PC-3 (cell line): ENCODE measurements around the gene FAM168B. TPM values are rescaled to one million over a fixed set of nuclear protein-coding genes. Genes with fewer than 3 reads are reported as not detected.

Source experiments
- ATAC-seq: fragments of 200-7000 bp; cut with Tn5 transposase; 2 replicates; pipeline ENCODE4 v1.9.1; 2020; ENCODE audit warnings: mild to moderate bottlenecking, moderate library complexity
- BruUV-seq: library from RNA; stranded (reverse); fragments of 400-500 nt; replicated peaks from 2 replicates; lab custom pipeline; 2021; lab: Mats Ljungman, UMichigan
- CTCF ChIA-PET: fragments of 300-600 bp; sonication (Branson Sonifier 250); formaldehyde crosslinking; loops from one replicate; lab custom pipeline; 2022; ENCODE audit warnings: antibody characterized with exemption; lab: Charles Lee
- POLR2A ChIA-PET: fragments of 300-600 bp; sonication (Branson Sonifier 250); formaldehyde crosslinking; loops from one replicate; lab custom pipeline; 2022; ENCODE audit warnings: antibody characterized with exemption; ENCODE audit not compliant: unreplicated experiment; lab: Charles Lee
- DNase-seq: peaks from one replicate; pipeline ENCODE4 v3.0.0-alpha.2; 2015
- H2AFZ ChIP-seq: fragments of 300-600 bp; sonication (generic); 2 replicates; pipeline ENCODE4 v1.6.0; 2016; ENCODE audit warnings: antibody characterized with exemption, low read length
- H3F3A ChIP-seq: fragments of 300-600 bp; sonication (generic); one replicate; pipeline ENCODE4 v1.6.0; 2017; ENCODE audit warnings: antibody characterized with exemption, low read length, control low read depth, mild to moderate bottlenecking; ENCODE audit not compliant: unreplicated experiment
- H3K27ac ChIP-seq: fragments of 300-600 bp; sonication (generic); 2 replicates; pipeline ENCODE4 v1.5.1; 2016; ENCODE audit warnings: mild to moderate bottlenecking, low read length
- H3K27me3 ChIP-seq: fragments of 300-600 bp; sonication (generic); 2 replicates; pipeline ENCODE4 v1.6.1; 2016; ENCODE audit warnings: low read length, mixed read lengths
- H3K36me3 ChIP-seq: fragments of 300-600 bp; sonication (generic); 2 replicates; pipeline ENCODE4 v1.6.1; 2016; ENCODE audit warnings: low read depth, mixed run types, low read length, mixed read lengths
- H3K4me1 ChIP-seq: fragments of 300-600 bp; sonication (generic); 2 replicates; pipeline ENCODE4 v1.5.1; 2016; ENCODE audit warnings: low read length; ENCODE audit not compliant: insufficient read depth
- H3K4me2 ChIP-seq: fragments of 300-600 bp; sonication (generic); 2 replicates; pipeline ENCODE4 v1.6.0; 2016; ENCODE audit warnings: low read length
- H3K4me3 ChIP-seq: fragments of 300-600 bp; sonication (generic); 2 replicates; pipeline ENCODE4 v1.5.1; 2016; ENCODE audit warnings: mild to moderate bottlenecking, low read length, mixed read lengths
- H3K79me2 ChIP-seq: fragments of 300-600 bp; sonication (generic); 2 replicates; pipeline ENCODE4 v1.6.1; 2017; ENCODE audit warnings: low read length, mixed read lengths
- H3K9ac ChIP-seq: fragments of 300-600 bp; sonication (generic); 2 replicates; pipeline ENCODE4 v1.6.0; 2016; ENCODE audit warnings: mild to moderate bottlenecking, low read length
- H3K9me2 ChIP-seq: fragments of 300-600 bp; sonication (generic); replicated peaks from 2 replicates; pipeline ENCODE4 v1.6.1; 2016; ENCODE audit warnings: mixed run types, low read length, mixed read lengths
- H3K9me3 ChIP-seq: fragments of 300-600 bp; sonication (generic); 2 replicates; pipeline ENCODE4 v1.6.1; 2016; ENCODE audit warnings: low read length, mixed read lengths
- H4K20me1 ChIP-seq: fragments of 300-600 bp; sonication (generic); 2 replicates; pipeline ENCODE4 v1.6.1; 2016; ENCODE audit warnings: low read length, mixed read lengths
- CTCF ChIP-seq: fragments of 300-600 bp; sonication (generic); conservative IDR thresholded peaks from 2 replicates; pipeline ENCODE4 v1.5.1; 2017; ENCODE audit warnings: antibody characterized with exemption, low read depth, mild to moderate bottlenecking, low read length
- EZH2 ChIP-seq: fragments of 300-600 bp; sonication (generic); IDR thresholded peaks from one replicate; pipeline ENCODE4 v1.6.1; 2017; ENCODE audit warnings: antibody characterized with exemption, mild to moderate bottlenecking, low read length; ENCODE audit not compliant: unreplicated experiment
- EZH2phosphoT487 ChIP-seq: fragments of 300-600 bp; sonication (generic); IDR thresholded peaks from 2 replicates; pipeline ENCODE4 v1.6.1; 2018; ENCODE audit warnings: mild to moderate bottlenecking, antibody characterized with exemption, low read length, borderline replicate concordance
- intact Hi-C: fragments of 100-400 bp; cut with micrococcal nuclease; formaldehyde crosslinking; loops from 2 replicates; pipeline ENCODE4 v1.9.0; 2023
- total RNA-seq: library from RNA; depleted of rRNA; stranded (reverse); fragments of >200 nt; gene quantifications from 2 replicates; pipeline ENCODE4 v1.2.3, GENCODE V29; 2014

The FAM168B gene
- total RNA-seq, 1 experiment from 2014 or later: 91.7 TPM

- Histone ChIP-seq H3K9ac (no peak overlapping the region), H3F3A (no peaks in the 10 kb centered on the region), H3K9me2 (no peaks in the 10 kb centered on the region), H3K27me3 (no peaks in the 10 kb centered on the region), H3K27ac (no peak overlapping the region), H3K36me3 (peaks cover 69% of the 10 kb centered on the region), H3K4me3 (no peak overlapping the region), H2AFZ (no peak overlapping the region), H3K4me2 (no peak overlapping the region), H4K20me1 (0 out of 2 replicates have a peak, but pooled peaks cover 12% of the 10 kb centered on the region), H3K79me2 (peaks cover 26% of the 10 kb centered on the region), H3K4me1 (no peaks in the 10 kb centered on the region), H3K9me3 (no peaks in the 10 kb centered on the region)
- no TSS peak for BruUV-seq
- DNase-seq: no peak
- no peak for ATAC-seq
- POLR2A ChIA-PET: no interaction called here
- CTCF ChIA-PET: no interaction called here
- TF ChIP-seq EZH2phosphoT487: no peak
- TF ChIP-seq EZH2: no peak
- no peak for TF ChIP-seq CTCF
- intact Hi-C loops: no loop called here
These were observed 33.8 kb upstream of the FAM168B start for GRCh38 chr2:131127076-131127475.

GRCh38 chr2:131126436-131126835 is 33.2 kb upstream of the FAM168B start:
- H3K27me3 ChIP-seq: no peaks in the 10 kb centered on the region
- H3K4me1 ChIP-seq: no peaks in the 10 kb centered on the region
- POLR2A ChIA-PET: no interaction called here
- ATAC-seq (no peak), DNase-seq (no peak)
- no peaks in the 10 kb centered on the region for H3F3A ChIP-seq
- CTCF ChIA-PET: no interaction called here
- no peak overlapping the region for H3K9ac ChIP-seq
- no peak overlapping the region for H2AFZ ChIP-seq
- H3K79me2 ChIP-seq: peaks cover 28% of the 10 kb centered on the region
- no peak overlapping the region for H3K4me3 ChIP-seq
- intact Hi-C loops: no loop called here
- H3K27ac ChIP-seq: no peak overlapping the region
- 0 out of 2 replicates have a peak, but pooled peaks cover 12% of the 10 kb centered on the region for H4K20me1 ChIP-seq
- no peak for TF ChIP-seq CTCF
- no peak for TF ChIP-seq EZH2
- no peak for TF ChIP-seq EZH2phosphoT487
- peaks cover 67% of the 10 kb centered on the region for H3K36me3 ChIP-seq
- no peaks in the 10 kb centered on the region for H3K9me3 ChIP-seq
- H3K9me2 ChIP-seq: no peaks in the 10 kb centered on the region
- no peak overlapping the region for H3K4me2 ChIP-seq
- BruUV-seq: no TSS peak

- ATAC-seq (no peak), DNase-seq (no peak)
- TF ChIP-seq EZH2phosphoT487 (no peak), EZH2 (no peak), CTCF (no peak)
- no peak overlapping the region for H2AFZ ChIP-seq
- H3K4me3 ChIP-seq: no peak overlapping the region
- intact Hi-C loops: no loop called here
- no peaks in the 10 kb centered on the region for H3K9me2 ChIP-seq
- ChIA-PET POLR2A (no interaction called here), CTCF (no interaction called here)
- BruUV-seq: no TSS peak
- H3K79me2 ChIP-seq: peaks cover 35% of the 10 kb centered on the region
- H3K4me2 ChIP-seq: no peak overlapping the region
- no peak overlapping the region for H3K27ac ChIP-seq
- no peaks in the 10 kb centered on the region for H3K9me3 ChIP-seq
- H3K36me3 ChIP-seq: peaks cover 58% of the 10 kb centered on the region
- H3K4me1 ChIP-seq: peaks cover 7% of the 10 kb centered on the region
- no peak overlapping the region for H3K9ac ChIP-seq
- H3K27me3 ChIP-seq: no peaks in the 10 kb centered on the region
- peaks cover 18% of the 10 kb centered on the region for H4K20me1 ChIP-seq
- H3F3A ChIP-seq: no peaks in the 10 kb centered on the region
These were observed 32.0 kb upstream of the FAM168B start for GRCh38 chr2:131125195-131125757.
